HEK293 (cell line): ENCODE measurements around the gene KMT2D.

Source experiments
- KLF1 ChIP-seq: fragments of 450-650 bp; formaldehyde crosslinking; IDR thresholded peaks from 2 replicates; pipeline ENCODE4 v1.5.1; 2016; ENCODE audit warnings: missing biosample characterization, missing genetic modification characterization
- MEIS1 ChIP-seq: sonication (generic); formaldehyde crosslinking; IDR thresholded peaks from 2 replicates; pipeline ENCODE4 v1.8.1; 2022; ENCODE audit warnings: missing genetic modification reagents, mild to moderate bottlenecking, borderline replicate concordance
- ZEB2 ChIP-seq: fragments of 450-650 bp; formaldehyde crosslinking; IDR thresholded peaks from 2 replicates; pipeline ENCODE4 v1.5.1; 2016; ENCODE audit warnings: missing biosample characterization, missing genetic modification characterization
- ZNF169 ChIP-seq: fragments of 450-650 bp; formaldehyde crosslinking; IDR thresholded peaks from 2 replicates; pipeline ENCODE4 v1.5.1; 2016; ENCODE audit warnings: missing biosample characterization, missing genetic modification characterization
- ZNF580 ChIP-seq: fragments of 450-650 bp; formaldehyde crosslinking; IDR thresholded peaks from 2 replicates; pipeline ENCODE4 v1.5.1; 2016; ENCODE audit warnings: missing biosample characterization, missing genetic modification characterization
- ZNF654 ChIP-seq: fragments of 450-650 bp; formaldehyde crosslinking; IDR thresholded peaks from 2 replicates; pipeline ENCODE4 v1.5.1; 2016; ENCODE audit warnings: low read depth, missing biosample characterization, missing genetic modification characterization
- ZNF707 ChIP-seq: fragments of 450-650 bp; formaldehyde crosslinking; IDR thresholded peaks from 2 replicates; pipeline ENCODE4 v1.5.1; 2016; ENCODE audit warnings: missing biosample characterization, missing genetic modification characterization
- TF ChIP-seq, protein P1 (sequence below): fragments of 450-650 bp; formaldehyde crosslinking; IDR thresholded peaks from 2 replicates; pipeline ENCODE4 v1.5.1; 2016; ENCODE audit warnings: missing biosample characterization, missing genetic modification characterization

GRCh38 chr12:49084438-49084837 lies 23.8 kb upstream of the KMT2D start:
- TF ChIP-seq ZEB2, result no peak
- no peak for TF ChIP-seq ZNF654 (tag by site-specific recombination)
- TF ChIP-seq KLF1, result no peak
- TF ChIP-seq ZNF707 (tag by site-specific recombination), result no peak
- TF ChIP-seq, protein P1, sequence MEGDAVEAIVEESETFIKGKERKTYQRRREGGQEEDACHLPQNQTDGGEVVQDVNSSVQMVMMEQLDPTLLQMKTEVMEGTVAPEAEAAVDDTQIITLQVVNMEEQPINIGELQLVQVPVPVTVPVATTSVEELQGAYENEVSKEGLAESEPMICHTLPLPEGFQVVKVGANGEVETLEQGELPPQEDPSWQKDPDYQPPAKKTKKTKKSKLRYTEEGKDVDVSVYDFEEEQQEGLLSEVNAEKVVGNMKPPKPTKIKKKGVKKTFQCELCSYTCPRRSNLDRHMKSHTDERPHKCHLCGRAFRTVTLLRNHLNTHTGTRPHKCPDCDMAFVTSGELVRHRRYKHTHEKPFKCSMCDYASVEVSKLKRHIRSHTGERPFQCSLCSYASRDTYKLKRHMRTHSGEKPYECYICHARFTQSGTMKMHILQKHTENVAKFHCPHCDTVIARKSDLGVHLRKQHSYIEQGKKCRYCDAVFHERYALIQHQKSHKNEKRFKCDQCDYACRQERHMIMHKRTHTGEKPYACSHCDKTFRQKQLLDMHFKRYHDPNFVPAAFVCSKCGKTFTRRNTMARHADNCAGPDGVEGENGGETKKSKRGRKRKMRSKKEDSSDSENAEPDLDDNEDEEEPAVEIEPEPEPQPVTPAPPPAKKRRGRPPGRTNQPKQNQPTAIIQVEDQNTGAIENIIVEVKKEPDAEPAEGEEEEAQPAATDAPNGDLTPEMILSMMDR, result no peak
- TF ChIP-seq MEIS1, result no peak
- no peak for TF ChIP-seq ZNF580 (tag by site-specific recombination)
- no peak for TF ChIP-seq ZNF169
